Adrenal gland (tissue), 12 donors: ENCODE results near the gene ARHGAP25. TPM values are rescaled to one million over a fixed set of nuclear protein-coding genes. Genes with fewer than 3 reads are reported as not detected.

ENCODE experiments used
- DNase-seq, 7 donors: peaks; one replicate each; pipeline ENCODE4 v3.0.0-alpha.2; 2019 to 2020
- H3K27ac ChIP-seq, 5 donors: fragments of 200-600 bp; sonication (generic) in 4 of 5; 1 replicate in 3 of 5; 2 replicates in 2 of 5; pipeline versions ENCODE4 v1.5.1 to v1.8.0; 2016 to 2020; ENCODE audit warnings: mild to moderate bottlenecking in 1 of 5
- H3K27me3 ChIP-seq: fragments of 200-600 bp; 2 replicates; pipeline ENCODE4 v1.8.0; 2021
- H3K36me3 ChIP-seq, 2 donors: fragments of 200-600 bp; replicated peaks in 1 of 2; 1 replicate in 1 of 2; 2 replicates in 1 of 2; pipeline versions ENCODE4 v1.5.1 to v1.8.0; 2018 to 2022
- H3K4me1 ChIP-seq, 2 donors: fragments of 200-600 bp; replicated peaks in 1 of 2; 1 replicate in 1 of 2; 2 replicates in 1 of 2; pipeline versions ENCODE4 v1.5.1 to v1.8.0; 2018 to 2021
- H3K4me3 ChIP-seq, 4 donors: fragments of 200-600 bp; sonication (generic) in 3 of 4; one replicate each; pipeline ENCODE4 v1.5.1; 2016 to 2018
- H3K9me3 ChIP-seq, 3 donors: fragments of 200-600 bp; sonication (generic) in 1 of 3; replicated peaks in 1 of 3; 1 replicate in 2 of 3; 2 replicates in 1 of 3; pipeline versions ENCODE4 v1.5.1 to v1.8.0; 2016 to 2021
- CTCF ChIP-seq, 6 experiments: fragments of 450-650 bp in 4 of 6; fragments of 200-600 bp in 2 of 6; sonication (generic) in 1 of 6; IDR thresholded peaks; 1 replicate in 5 of 6; 2 replicates in 1 of 6; pipeline versions ENCODE4 v1.5.1 to v1.8.0; 2016 to 2021; ENCODE audit warnings: antibody characterized with exemption in 6 of 6, mild to moderate bottlenecking in 2 of 6, moderate library complexity in 1 of 6
- POLR2A ChIP-seq, 2 donors: fragments of 450-650 bp; IDR thresholded peaks; one replicate each; pipeline ENCODE4 v1.6.1; 2017; ENCODE audit warnings: antibody characterized with exemption in 2 of 2, mild to moderate bottlenecking in 2 of 2, moderate library complexity in 1 of 2
- WGBS, 4 donors: extraction: QIAGEN DNeasy Blood & Tissue Kit in 2 of 4; methylation state at CpG; one replicate each; pipeline versions ENCODE4 v1.1.5 to v1.1.7; 2013 to 2017; 5-methylcytosine and 5-hydroxymethylcytosine counted together
- intact Hi-C, 2 donors: fragments of 100-400 bp; cut with DNase I; formaldehyde crosslinking; loops; one replicate each; pipeline versions ENCODE4 v1.14.1 to v1.15.0; 2022 to 2023
- polyA plus RNA-seq, 3 donors: library from polyadenylated mRNA; stranded (reverse); fragments of 200-250 nt in 2 of 3; fragments of 350-450 nt in 1 of 3; fragmentation: Illumina TruSeq in 1 of 3; extraction: RNeasy Lipid Tissue Mini Kit (QIAGEN cat#74804) in 1 of 3; gene quantifications; one replicate each; pipeline ENCODE4 v1.2.3, GENCODE V29; 2013 to 2014
- total RNA-seq, 9 donors: library from RNA; depleted of rRNA in 4 of 9; stranded (reverse); fragments of >200 nt in 4 of 9; fragments of 120-200 nt in 1 of 9; fragmentation: NEBNext Ultra II Directional in 1 of 9; extraction: Animal tissue kit (Norgen Biotek cat#: 25700) in 1 of 9; gene quantifications; one replicate each; pipeline versions ENCODE4 v1.1.0 to v1.2.4, GENCODE V29; 2013 to 2023
- donor health status: healthy with polysubstance abuse.
- donor health status: Bipolar disorder and iron deficiency.
- donor health status: DM: yes; HTN: yes; CAD: no.
- donor health status: DM: no; HTN: no; CAD: no.
- donor health status: DM: no; HTN: no; CAD: no.
- donor health status: DM: yes; HTN: yes; CAD: no.

The ARHGAP25 gene
- total and polyA plus RNA-seq, 12 donors = 5.5 to 17.6 (median 10.6) TPM

- Histone ChIP-seq H3K9me3 (no peaks in the 10 kb centered on the region), H3K27ac (peak overlapping the region in 1 of 5 donors; percentile 32), H3K36me3 (peaks cover 0 to 8% of the 10 kb centered on the region in 2 donors), H3K4me1 (peaks cover 0 to 17% of the 10 kb centered on the region in 2 donors), H3K27me3 (no peaks in the 10 kb centered on the region), H3K4me3 (no peak overlapping the region)
- no peak for TF ChIP-seq CTCF (IDR thresholded peaks at IDR 0.05)
- TF ChIP-seq POLR2A (IDR thresholded peaks at IDR 0.05) = no peak
- WGBS, 4 donors = 79 to 87% (median 85%) methylated on average over 2 of the region's 2 CpGs
- intact Hi-C loops = no loop called here
- DNase-seq = no peak
Observed at GRCh38 chr2:68809324-68810240, 75.0 kb downstream of the ARHGAP25 start.

- Histone ChIP-seq H3K9me3 (no peaks in the 10 kb centered on the region), H3K27ac (peak overlapping the region in 2 of 5 donors; percentile 9 to 60), H3K4me1 (peaks cover 0 to 17% of the 10 kb centered on the region in 2 donors), H3K36me3 (peaks cover 0 to 8% of the 10 kb centered on the region in 2 donors), H3K27me3 (no peaks in the 10 kb centered on the region), H3K4me3 (no peak overlapping the region)
- intact Hi-C loops = no loop called here
- DNase-seq = peak in 5 of 7 donors; percentile 46 to 82 (median 69)
- 33 to 48% (median 38%) methylated on average over 2 of the region's 2 CpGs for WGBS, 4 donors
- TF ChIP-seq POLR2A (IDR thresholded peaks at IDR 0.05) (no peak), CTCF (IDR thresholded peaks at IDR 0.05) (no peak)
Observed at GRCh38 chr2:68811364-68811763, 76.8 kb downstream of the ARHGAP25 start.

GRCh38 chr2:68812251-68812650, 77.6 kb downstream of the ARHGAP25 start:
- DNase-seq = no peak
- 67 to 81% (median 77%) methylated on average over 6 of the region's 6 CpGs for WGBS, 4 donors
- Histone ChIP-seq H3K36me3 (peaks cover 0 to 8% of the 10 kb centered on the region in 2 donors), H3K27ac (no peak overlapping the region), H3K4me1 (peaks cover 0 to 17% of the 10 kb centered on the region in 2 donors), H3K4me3 (no peak overlapping the region), H3K27me3 (no peaks in the 10 kb centered on the region), H3K9me3 (no peaks in the 10 kb centered on the region)
- intact Hi-C loops = no loop called here
- TF ChIP-seq CTCF (IDR thresholded peaks at IDR 0.05) (no peak), POLR2A (IDR thresholded peaks at IDR 0.05) (no peak)

GRCh38 chr2:68813596-68813995, 79.0 kb downstream of the ARHGAP25 start:
- 81 to 96% (median 88%) methylated on average over 3 of the region's 3 CpGs for WGBS, 4 donors
- H3K4me3 ChIP-seq = no peak overlapping the region
- peaks cover 0 to 8% of the 10 kb centered on the region in 2 donors for H3K36me3 ChIP-seq
- TF ChIP-seq CTCF (IDR thresholded peaks at IDR 0.05) = no peak
- H3K4me1 ChIP-seq = peaks cover 0 to 12% of the 10 kb centered on the region in 2 donors
- no peaks in the 10 kb centered on the region for H3K27me3 ChIP-seq
- H3K27ac ChIP-seq = no peak overlapping the region
- no peak for DNase-seq
- intact Hi-C loops = no loop called here
- no peaks in the 10 kb centered on the region for H3K9me3 ChIP-seq
